ENCODE data around the gene CCDC54.

DNA sequence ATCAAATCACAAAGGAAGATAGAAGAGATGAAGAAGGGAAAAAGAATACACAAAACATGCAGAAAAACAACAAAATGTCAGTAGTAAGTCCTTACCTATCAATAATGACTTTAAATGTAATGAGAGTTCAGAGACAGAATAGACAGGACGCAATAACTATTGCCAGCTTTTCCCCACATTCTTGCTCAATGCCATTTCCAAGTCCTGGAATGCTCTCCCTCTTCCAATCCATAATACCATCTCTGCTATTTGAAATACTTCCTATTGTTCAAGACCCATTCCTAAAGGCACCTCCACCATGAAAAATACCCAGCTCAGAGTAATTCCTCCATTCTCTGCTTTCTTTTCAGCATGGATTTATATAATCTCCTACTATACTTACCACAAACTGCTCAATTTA is 33.4 kb downstream of the CCDC54 start:
- TF ChIP-seq POLR2A (IDR thresholded peaks at IDR 0.05; ENCODE audit: low read length) (no peak), GATA1 (IDR thresholded peaks at IDR 0.05; ENCODE audit: low read depth, low read length) (no peak)
